Measurements from ENCODE around the gene PSMA2. TPM values are rescaled to one million over a fixed set of nuclear protein-coding genes. Genes with fewer than 3 reads are reported as not detected.

The PSMA2 gene
- polyA plus RNA-seq, 1 of the 3 experiments (the other 2 are of a cell fraction): 101 TPM

DNA sequence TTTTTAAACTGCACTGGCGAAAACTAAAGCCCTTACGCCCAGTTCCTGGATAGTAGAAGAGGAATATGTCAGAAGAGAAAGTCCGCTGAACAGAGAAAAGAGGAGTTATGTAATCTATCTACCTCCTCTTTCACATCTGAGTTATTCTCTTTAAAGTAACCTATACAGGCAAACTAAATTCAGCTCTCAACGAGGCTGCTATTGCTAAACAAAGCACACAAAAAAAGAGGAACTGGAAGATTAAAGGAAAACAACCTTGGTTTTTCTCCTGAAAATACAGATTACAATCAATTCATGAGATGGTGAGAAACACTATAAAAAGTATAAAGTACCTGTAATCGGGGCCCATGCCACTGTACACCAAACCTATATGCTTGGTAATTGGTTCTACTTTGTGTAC, 5.8 kb downstream of the PSMA2 start:
- Histone ChIP-seq H3K4me3 (ENCODE audit: low read depth in 2 of 2, low read length in 1 of 2) (no peak overlapping the region), H3K27ac (ENCODE audit: low read depth in 2 of 2, low read length in 1 of 2) (no peak overlapping the region), H3K4me1 (ENCODE audit: control insufficient read depth in 1 of 2, insufficient read depth in 2 of 2, low read depth in 1 of 2, low read length in 1 of 2) (peaks cover 0 to 10% of the 10 kb centered on the region in 2 experiments; a peak in 2 of 4 replicates), H3K79me2 (ENCODE audit: insufficient read depth) (peaks cover 43% of the 10 kb centered on the region), H3K27me3 (ENCODE audit: insufficient read depth) (no peaks in the 10 kb centered on the region), H3K4me2 (no peak overlapping the region), H3K9me3 (no peaks in the 10 kb centered on the region), H2AFZ (ENCODE audit: low read depth) (no peak overlapping the region), H4K20me1 (ENCODE audit: insufficient read depth) (peaks cover 29% of the 10 kb centered on the region), H3K9ac (no peak overlapping the region), H3K9me2 (no peaks in the 10 kb centered on the region), H3K36me3 (replicated peaks in 1 of 2; ENCODE audit: control insufficient read depth in 1 of 2, insufficient read depth in 2 of 2, low read length in 1 of 2) (peaks cover 61 to 62% of the 10 kb centered on the region in 2 experiments), H3F3A (replicated peaks; ENCODE audit: insufficient read depth) (peaks cover 7% of the 10 kb centered on the region)
- DNase-seq: no peak
- TF ChIP-seq TEAD4 (IDR thresholded peaks at IDR 0.05; ENCODE audit: borderline replicate concordance, insufficient read depth) (no peak), NFIC (IDR thresholded peaks at IDR 0.05; ENCODE audit: borderline replicate concordance) (no peak), MEF2A (IDR thresholded peaks at IDR 0.05; ENCODE audit: borderline replicate concordance, low read depth) (no peak), SMC3 (IDR thresholded peaks at IDR 0.05; ENCODE audit: low read depth, low read length) (no peak), FOXJ3 (CRISPR knock-in tag; IDR thresholded peaks at IDR 0.05) (no peak), RAD21 (IDR thresholded peaks at IDR 0.05; ENCODE audit: low read length) (no peak), SIN3A (IDR thresholded peaks at IDR 0.05; ENCODE audit: borderline replicate concordance, low read depth, low read length) (no peak), MXI1 (IDR thresholded peaks at IDR 0.05; ENCODE audit: low read depth, low read length) (no peak), GABPA (IDR thresholded peaks at IDR 0.05; ENCODE audit: low read depth) (no peak), POLR2AphosphoS5 (IDR thresholded peaks at IDR 0.05; ENCODE audit: low read depth, low read length) (no peak), GATA2 (CRISPR knock-in tag; IDR thresholded peaks at IDR 0.05) (no peak)
- TF ChIP-seq, protein P1, sequence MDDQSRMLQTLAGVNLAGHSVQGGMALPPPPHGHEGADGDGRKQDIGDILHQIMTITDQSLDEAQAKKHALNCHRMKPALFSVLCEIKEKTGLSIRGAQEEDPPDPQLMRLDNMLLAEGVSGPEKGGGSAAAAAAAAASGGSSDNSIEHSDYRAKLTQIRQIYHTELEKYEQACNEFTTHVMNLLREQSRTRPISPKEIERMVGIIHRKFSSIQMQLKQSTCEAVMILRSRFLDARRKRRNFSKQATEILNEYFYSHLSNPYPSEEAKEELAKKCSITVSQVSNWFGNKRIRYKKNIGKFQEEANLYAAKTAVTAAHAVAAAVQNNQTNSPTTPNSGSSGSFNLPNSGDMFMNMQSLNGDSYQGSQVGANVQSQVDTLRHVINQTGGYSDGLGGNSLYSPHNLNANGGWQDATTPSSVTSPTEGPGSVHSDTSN (IDR thresholded peaks at IDR 0.05): no peak
- TF ChIP-seq, protein P2, sequence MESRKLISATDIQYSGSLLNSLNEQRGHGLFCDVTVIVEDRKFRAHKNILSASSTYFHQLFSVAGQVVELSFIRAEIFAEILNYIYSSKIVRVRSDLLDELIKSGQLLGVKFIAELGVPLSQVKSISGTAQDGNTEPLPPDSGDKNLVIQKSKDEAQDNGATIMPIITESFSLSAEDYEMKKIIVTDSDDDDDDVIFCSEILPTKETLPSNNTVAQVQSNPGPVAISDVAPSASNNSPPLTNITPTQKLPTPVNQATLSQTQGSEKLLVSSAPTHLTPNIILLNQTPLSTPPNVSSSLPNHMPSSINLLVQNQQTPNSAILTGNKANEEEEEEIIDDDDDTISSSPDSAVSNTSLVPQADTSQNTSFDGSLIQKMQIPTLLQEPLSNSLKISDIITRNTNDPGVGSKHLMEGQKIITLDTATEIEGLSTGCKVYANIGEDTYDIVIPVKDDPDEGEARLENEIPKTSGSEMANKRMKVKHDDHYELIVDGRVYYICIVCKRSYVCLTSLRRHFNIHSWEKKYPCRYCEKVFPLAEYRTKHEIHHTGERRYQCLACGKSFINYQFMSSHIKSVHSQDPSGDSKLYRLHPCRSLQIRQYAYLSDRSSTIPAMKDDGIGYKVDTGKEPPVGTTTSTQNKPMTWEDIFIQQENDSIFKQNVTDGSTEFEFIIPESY (IDR thresholded peaks at IDR 0.05; ENCODE audit: borderline replicate concordance, low read depth): no peak
- TF ChIP-seq, protein P3, sequence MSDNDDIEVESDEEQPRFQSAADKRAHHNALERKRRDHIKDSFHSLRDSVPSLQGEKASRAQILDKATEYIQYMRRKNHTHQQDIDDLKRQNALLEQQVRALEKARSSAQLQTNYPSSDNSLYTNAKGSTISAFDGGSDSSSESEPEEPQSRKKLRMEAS (IDR thresholded peaks at IDR 0.05; ENCODE audit: low read depth): no peak
- TF ChIP-seq, protein P4, sequence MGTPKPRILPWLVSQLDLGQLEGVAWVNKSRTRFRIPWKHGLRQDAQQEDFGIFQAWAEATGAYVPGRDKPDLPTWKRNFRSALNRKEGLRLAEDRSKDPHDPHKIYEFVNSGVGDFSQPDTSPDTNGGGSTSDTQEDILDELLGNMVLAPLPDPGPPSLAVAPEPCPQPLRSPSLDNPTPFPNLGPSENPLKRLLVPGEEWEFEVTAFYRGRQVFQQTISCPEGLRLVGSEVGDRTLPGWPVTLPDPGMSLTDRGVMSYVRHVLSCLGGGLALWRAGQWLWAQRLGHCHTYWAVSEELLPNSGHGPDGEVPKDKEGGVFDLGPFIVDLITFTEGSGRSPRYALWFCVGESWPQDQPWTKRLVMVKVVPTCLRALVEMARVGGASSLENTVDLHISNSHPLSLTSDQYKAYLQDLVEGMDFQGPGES (IDR thresholded peaks at IDR 0.05; ENCODE audit: low read depth, low read length): no peak
- TF ChIP-seq, protein P5, sequence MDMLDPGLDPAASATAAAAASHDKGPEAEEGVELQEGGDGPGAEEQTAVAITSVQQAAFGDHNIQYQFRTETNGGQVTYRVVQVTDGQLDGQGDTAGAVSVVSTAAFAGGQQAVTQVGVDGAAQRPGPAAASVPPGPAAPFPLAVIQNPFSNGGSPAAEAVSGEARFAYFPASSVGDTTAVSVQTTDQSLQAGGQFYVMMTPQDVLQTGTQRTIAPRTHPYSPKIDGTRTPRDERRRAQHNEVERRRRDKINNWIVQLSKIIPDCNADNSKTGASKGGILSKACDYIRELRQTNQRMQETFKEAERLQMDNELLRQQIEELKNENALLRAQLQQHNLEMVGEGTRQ (IDR thresholded peaks at IDR 0.05; ENCODE audit: borderline replicate concordance, low read depth, low read length): no peak
- CTCF ChIA-PET: interaction anchor here (0.9 to 7.8 kb wide), 4 partner anchors 10 to 912 kb away, joined by 3 to 81 read pairs (median 3); no protein-coding TSS in a partner anchor
- POLR2A ChIA-PET: no interaction called here
- WGBS (ENCODE audit: low lambda C conversion rate): 82% methylated on average over 5 of the region's 5 CpGs

Data from SK-N-SH (cell line).